ENCODE data around the gene ERGIC3.

The ERGIC3 gene

GRCh38 chr20:35600176-35600992 lies 58.5 kb downstream of the ERGIC3 start:
- DNase-seq = no peak

DNA sequence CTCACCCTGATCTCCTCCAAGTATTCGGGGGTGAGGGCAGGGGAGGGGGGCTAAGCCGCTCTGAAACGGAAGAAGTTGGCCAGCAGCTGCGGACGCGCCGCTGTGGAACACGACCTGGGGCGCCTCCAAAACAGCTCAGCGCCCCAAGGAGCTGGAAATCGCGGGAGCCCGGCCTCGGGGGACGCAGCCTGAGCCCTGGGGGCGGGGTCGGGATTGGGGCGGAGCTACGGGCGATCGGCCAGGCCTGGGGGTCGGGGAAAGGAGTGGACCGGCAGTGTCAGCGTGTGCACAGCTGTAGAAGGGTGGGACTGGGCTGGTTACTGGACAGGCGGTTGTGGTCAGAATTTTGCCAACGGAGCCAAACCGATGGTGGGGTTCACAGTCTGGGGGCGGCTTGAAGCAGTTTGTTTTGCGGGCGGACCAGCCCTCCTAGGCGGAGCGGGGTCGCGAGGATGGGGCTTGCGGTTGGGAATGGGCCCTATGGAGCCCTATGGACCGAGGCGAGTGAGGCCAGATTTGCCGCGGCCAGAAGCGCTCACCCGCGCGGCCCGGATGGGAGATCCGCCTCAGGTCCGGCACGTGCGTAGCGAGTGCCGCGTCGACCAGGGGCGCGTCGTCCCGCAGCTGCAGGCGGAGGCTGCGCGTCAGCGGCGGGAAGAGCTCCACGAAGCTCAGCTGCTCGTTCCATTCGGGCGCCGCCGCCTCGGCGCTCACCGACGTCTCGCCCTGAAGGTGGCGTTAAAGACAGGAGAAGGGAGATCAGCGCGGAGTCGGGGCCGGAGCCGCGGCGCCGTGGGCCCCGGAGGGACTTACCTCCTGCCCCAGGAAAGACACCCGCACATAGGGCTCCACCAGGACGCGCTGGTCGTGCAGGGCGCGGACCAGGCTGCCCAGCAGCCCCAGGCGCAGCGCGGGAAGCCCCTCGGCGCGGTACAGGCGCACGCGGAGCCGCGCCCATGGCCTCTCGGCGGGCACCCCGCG lies 59.4 kb downstream of the ERGIC3 start:
- peak; percentile 75 for DNase-seq

DNA sequence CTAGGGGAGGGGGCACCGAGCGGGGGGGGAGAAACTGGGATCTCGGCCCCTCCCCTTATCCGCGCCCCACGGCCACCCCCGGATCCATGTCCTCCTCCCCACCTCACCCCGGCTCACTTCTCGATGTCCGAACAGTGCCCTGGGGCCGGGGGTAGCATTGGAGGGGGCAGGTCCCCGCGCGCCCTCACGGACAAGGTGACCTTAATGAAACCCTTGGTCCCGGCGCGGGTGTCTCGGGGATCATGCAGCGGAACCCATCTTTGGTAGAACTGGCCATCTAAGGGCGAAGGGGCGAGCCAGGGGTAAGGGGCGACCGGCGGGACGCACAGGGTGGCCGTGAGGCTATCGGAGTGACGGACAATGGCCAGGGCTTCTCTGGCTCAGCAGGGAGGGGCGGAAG lies 60.1 kb downstream of the ERGIC3 start:
- DNase-seq = no peak

GRCh38 chr20:35602851-35603495 lies 61.1 kb downstream of the ERGIC3 start:
- no peak for DNase-seq

- DNase-seq = no peak
Measured at GRCh38 chr20:35603695-35604448, 62.0 kb downstream of the ERGIC3 start.

DNA sequence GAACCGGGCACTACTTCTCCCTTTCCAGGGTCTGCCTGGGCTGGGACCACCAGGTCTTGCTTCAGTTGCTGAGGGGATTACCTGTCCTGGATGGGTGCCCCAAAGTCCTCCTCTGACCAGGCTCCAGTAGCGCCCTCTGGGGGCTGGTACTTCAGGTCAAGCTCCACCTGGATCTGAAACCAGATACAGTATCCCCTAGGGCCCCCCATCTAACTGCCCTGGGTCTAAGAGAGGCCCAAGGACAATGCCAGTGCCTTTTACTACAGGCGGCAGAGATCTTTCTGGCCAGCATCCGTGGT lies 62.5 kb downstream of the ERGIC3 start:
- peak; percentile 18 for DNase-seq

DNA sequence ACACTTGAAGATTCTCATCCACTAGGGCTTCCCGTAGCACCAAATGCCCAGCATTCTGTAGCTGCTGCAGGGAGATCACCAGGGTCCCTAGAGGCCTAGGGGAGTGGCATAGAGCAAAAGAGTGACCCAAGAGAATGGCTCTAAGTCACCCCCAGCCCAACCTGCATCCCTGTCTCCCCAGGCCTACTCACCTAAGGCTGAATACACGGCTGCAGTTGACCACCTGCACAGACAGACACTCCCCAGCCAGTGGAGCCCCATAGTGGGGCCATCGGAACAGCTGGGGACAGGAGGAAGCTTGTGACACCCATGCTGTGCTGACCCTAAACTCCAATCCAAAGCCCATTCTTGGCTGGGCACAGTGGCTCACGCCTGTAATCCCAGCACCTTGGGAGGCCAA lies 64.2 kb downstream of the ERGIC3 start:
- no peak for DNase-seq

Measured in hematopoietic multipotent progenitor cell treated with erythropoietin and hydrocortisone succinate and interleukin-3 and kit ligand, for 8 days (in vitro differentiated cells).